ENCODE results near the gene IL2RA. TPM values are rescaled to one million over a fixed set of nuclear protein-coding genes. Genes with fewer than 3 reads are reported as not detected.

The IL2RA gene
- polyA plus RNA-seq, 5 donors = 0.06 to 0.27 (median 0.18) TPM

DNA sequence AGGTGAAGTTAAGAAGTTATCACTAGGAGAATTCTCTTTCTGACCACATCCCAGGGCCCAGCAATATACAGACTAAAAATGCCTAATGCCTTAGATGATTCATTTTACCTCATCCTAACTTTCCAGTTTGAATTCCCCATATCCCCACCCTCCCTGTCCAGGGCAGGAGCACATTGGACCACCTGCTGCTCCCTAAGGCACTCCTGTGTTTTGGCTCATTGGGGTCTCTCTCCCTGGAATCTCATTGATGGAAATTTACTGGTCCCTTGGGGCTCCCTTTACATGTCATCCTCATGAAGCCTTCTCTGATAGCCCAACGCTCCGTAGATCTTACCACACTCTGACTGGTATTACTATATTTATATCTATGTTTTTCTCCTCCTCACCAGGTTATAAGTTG, 2.7 kb downstream of the IL2RA start:
- DNase-seq = no peak

DNA sequence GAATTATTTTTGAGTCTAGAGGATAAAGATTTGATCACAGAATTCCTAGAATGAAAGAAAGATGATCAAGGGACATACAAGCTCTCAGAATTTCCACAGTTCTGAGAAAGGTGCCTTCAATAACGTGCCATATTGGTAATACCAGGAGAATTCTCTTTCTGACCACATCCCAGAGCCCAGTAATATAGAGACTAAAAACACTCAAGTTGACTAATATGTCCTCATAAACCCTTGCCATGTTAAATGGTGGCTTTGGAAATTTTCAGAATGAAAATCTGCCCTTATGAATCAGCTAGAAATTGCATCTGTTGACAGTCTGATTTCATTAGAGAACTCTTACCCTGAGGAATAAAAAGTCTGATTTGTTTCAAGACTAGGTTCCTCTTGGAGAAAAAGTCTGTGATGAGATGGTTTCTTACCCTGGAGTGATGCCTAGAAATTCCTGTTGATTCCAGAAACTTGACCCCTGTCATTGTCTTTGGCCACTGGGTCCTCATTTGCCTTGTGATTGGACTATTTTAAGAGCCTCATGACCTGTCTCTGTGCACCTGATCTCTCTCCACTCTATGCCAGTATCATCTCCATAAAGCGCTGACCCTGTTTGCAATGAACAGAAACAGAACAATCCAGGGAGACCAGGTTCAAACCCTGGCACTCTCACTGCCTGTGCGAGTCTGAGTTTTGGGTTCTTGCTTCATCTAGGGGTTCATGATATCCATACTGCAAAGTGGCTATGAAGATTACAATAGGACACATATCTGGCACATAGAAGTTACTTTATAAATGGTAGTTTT, 3.3 kb downstream of the IL2RA start:
- no peak for DNase-seq

DNA sequence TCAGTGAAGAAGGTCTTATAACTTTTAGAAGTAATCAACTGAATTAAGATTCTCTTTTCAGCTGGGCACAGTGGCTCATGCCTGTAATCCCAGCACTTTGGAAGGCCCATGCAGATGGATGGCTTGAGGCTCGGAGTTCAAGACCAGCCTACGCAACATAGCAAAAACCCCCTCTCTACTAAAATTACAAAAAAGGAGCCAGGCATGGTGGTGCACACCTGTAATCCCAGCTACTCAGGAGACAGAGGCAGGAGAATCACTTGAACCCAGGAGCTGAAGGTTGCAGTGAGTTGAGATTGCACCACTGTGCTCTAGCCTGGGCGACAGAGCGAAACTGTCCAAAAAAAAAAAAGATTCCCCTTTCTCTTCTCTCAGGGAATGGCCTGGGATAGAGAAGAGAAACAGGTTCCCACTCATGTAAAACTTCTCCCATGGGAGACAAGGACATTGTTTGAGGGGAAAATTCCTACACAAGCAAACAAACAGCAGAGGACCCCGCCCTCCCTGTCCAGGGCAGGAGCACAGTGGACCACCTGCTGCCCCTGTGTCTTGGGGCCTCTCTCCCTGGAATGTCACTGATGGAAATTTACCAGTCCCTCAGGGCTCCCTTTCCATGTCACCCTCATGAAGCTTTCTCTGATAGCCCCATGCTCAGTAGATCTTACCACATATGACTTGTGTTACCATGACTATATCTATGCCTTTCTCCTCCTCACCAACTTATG, 5.6 kb downstream of the IL2RA start:
- no peak for DNase-seq

DNA sequence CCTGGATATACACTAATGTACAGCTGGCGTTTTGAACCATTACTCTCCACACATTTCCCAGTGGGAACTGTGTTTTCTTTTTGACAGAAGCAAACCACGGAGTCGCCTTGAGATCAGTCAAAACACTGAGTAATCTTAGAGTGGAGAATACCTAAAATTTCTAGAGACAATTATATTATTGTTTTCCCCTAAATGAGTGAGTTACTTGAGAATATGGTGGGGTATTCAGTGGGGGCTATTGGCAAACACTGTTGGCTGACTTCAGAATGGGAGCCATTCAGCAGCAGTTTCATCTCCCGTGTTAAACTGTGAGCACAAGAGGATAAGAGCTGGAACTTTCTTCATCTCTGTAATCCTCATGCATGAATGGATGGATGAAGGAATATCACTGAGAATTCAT, 6.2 kb downstream of the IL2RA start:
- no peak for DNase-seq

GRCh38 chr10:6054884-6055283, 7.3 kb downstream of the IL2RA start:
- DNase-seq = no peak

- no peak for DNase-seq
Measured at GRCh38 chr10:6053816-6054631, 8.1 kb downstream of the IL2RA start.

DNA sequence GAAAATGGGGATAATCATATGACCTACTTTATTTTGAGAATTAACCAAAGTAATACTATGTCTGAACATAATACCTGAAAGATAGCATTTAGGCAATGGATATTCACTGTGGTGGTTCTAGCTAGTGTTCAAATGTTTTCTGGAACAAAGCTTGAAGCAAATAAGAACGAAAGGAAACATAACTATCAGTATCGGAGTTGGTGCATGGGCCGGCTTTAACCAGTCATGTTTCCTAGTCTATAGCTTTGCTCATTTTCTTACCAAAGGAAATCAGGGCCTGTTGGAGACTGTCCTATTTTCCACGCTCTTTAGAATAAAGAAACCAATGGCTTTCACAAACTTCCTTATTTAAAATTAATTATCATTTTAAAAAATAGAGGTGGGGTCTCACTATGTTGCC, 8.9 kb downstream of the IL2RA start:
- no peak for DNase-seq

DNA sequence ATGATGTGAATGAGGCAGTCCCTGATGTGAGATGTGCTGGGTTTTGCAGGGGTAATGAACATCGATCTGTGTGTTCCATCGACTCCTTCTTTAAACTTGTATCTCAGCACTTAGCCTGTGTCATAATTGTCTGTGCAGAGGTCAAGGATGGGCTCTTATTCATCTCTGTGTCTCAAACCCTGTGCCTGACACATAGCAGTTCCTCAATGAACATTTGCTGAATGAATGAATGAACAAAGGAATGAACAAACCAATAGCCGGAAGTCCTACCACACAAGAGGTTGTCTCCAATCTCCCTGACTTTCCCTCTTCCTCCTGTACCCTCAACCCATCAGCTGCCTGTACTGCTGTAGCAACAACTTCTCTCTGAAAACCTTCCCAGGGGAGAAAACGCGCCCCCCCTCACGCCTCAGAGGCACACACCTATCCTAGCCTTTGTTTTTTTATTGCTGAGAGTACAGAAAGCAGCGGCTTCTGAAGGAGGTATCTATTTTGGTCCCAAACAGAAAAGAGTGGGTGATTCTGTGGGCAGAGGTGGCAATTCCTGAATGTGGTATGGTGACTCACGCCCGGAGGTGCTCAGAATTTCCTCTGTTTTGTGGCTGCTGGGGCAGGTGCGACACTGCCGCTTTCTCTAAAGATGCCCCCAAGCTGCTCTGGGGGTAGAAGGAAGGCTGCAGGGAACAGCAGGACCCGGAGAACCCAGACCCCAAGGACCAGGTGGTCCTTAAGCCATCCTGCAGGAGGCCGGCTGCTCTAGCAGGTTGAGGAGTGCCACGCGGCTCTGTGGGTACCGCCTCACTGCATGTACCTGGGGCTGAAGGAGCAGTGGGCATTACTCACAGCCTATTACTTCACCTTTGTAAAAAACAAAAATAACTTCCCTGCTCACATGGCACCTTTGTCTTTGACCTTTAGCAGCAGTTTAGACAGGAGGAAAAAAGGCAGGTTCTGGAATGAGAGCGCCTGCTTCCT, 9.6 kb downstream of the IL2RA start:
- DNase-seq = no peak

DNA sequence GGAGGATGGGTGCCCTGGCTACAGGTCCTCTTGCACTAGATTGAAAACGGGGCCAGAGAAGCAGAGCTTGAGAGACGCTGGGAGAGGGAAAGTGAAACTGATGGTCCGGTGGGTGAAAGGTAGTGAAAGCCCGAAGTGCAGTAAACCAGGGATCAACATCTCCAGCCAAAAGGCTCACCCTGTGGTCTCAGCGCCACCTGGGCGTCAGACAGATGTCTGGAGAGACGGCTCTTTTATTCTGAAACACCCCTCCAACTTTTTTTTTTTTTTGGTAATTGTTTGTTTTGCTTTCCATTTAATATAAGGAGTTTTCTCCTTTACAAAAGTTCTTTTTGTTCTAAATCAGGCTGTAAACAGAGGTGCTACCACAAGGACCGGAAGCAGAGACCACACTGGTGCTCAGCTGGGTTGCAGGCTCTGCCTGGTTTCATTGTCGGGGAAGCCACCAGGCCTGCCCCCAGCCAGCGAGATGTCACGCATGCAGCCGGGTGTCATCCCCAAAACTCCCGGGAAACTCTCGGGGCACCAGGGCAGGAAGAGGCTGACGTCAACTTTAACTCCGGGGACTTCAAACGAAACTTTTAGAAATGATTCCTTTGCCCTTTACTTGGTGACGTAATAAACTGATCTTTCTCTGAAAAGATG, 11.2 kb downstream of the IL2RA start:
- DNase-seq = peak in 1 of 2 donors; percentile 38

DNA sequence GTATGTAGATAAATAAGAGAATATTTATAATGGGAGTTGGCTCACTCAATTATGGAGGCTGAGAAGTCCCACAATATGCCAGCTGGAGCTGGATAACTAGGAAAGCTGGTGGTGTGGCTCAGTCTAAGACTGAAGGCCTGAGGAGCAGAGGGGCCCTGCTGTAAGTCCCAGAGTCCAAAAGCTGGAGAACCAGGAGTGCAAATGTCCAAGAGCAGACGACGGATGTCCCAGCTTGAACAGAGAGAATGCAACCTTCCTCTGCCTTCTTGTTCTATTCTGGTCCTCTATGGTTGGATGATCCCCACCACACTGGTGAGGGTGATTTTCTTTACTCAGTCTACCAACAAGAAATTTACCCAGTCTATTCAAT, 13.2 kb downstream of the IL2RA start:
- DNase-seq = no peak

DNA sequence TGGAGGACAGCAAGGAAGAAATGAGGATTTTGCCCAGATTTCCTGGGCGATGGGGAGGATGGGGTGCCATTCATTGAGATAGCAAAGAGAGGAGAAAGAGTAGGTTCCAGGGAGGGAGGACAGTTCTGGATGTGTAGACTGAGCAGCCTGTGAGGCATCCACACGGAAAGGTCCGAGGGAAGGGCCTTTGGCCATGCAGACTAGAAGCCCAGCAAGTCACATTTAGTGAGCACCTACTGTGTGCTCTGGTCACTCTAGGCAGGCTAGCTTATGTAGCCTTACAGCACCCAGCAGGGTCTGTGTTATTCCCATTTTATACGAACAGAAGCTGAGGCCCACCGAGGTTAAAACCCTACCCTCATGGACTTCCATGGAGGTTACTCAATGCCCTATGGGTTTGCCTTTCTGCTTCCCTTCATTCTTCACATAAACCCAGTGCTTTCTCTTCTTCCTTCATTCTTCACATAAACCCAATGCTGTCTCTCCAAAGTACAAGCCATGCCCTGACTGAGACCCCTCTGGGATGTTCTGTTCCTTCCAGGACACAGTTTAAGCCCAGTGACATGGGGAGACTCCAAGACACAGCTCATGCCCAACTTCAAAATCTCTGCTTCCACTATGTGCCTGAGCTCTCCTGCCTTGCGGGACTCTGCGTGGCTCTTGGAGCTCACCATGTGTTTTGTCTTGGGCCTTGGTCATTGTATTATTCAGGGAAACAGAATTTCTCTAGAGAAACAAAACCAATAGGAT, 13.7 kb downstream of the IL2RA start:
- DNase-seq = no peak

DNA sequence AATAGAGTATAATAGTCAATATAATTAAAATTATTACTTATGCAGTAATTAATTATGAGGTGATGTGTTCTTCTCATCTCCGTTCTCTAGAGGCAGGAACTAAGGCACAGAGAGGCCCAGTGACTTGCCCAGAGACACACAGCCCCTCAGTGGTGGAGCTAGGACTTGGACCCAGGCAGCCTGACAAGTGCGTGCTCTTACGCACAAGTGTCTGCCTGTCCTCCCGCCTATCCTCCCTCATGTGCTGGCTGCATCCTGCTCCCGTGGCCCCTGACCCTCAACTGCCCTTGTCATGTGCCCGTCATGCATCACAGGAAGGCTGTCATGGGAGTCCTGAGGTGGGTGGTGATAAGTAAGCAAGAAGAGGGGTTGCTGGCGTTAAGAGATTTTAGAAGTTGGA, 14.3 kb downstream of the IL2RA start:
- no peak for DNase-seq

DNA sequence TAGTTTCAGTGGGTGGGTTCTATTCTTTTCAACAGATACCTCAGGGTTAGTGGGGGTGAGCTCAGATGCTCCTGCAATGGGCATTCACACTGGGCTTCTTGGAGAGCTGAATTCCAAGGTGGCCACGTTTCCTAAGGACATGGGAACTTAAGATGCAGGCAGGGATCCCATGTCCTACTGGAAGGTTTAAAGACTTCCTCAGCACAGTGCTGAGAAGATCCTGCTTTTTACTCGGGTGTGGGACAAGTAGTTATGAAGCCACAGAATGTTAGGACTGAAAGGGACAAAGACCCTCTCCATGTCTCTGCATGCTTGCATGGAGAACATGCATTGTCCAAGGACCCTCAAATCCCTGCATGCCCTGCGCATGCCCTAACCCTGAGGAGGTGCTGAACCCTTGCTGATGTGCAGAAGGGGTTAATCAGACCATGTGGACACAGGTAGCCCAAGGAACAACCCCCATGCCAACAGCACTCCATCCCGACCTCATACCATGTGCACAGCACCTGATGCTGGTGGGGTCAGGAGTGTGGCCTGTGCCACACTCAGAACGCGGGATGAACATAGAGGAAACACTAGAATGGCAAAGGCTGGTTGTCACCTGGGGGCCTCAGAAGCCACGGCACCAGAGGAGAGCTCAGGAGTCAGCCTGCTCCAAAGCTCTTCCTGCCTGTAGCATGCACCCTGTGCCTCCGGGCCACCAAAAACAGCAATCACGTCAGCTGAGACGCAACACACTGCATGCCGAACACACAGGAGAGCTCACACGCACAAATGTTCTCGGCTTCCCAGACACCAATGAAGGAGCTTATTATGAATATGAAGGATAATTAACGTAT, 15.2 kb downstream of the IL2RA start:
- no peak for DNase-seq

DNA sequence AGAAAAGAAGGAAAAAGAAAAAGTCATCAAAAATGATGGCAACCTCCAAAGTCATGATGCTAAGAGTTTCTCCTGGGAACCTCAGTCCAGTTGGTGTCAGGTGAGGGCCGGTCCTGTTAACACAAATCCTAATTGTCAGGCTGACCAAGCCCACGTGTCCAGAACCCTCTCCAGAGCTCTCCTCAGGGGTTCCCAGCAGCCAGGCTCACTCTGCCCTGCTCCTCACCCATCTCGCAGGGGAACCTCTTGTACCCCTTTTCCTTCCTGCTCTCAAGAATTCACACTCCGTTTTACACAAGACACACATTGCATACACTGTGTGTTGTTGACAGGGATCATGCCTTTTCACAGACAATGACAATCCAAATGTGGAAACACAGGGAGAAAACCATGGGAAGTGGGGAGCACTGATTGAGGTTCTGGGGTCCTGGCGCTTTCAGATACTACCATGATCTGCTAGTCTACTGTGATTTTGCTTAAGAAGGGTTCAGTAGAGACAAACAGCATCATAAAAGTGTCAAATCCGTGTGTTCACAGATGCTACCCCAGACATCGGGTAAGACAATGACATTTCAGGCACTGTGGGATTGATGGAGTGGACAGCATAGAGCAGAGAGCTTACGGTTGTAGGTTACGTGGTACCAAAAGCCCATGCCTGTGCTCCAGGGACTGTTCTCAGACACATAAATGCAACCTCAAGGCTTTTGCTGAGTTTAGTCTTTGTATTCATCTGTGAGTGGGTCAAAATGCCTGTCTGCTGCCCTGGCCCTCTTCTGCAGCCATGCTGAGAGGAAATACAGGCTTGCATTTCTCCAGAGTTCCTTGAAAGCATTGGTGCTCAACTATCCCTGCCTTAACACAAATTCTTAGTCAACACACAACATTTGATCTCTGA, 16.0 kb downstream of the IL2RA start:
- DNase-seq = no peak

GRCh38 chr10:6045314-6045848, 16.8 kb downstream of the IL2RA start:
- DNase-seq = no peak

GRCh38 chr10:6044751-6045313, 17.3 kb downstream of the IL2RA start:
- no peak for DNase-seq

- no peak for DNase-seq
Measured at GRCh38 chr10:6044060-6044459, 18.1 kb downstream of the IL2RA start.
